T follicular helper cell (primary cell): Measurements from ENCODE around the gene SMYD5.
"Not testable (repeated sequence)": the region's sequence is repeated elsewhere in the genome, so short reads cannot be mapped to it uniquely, and the experiment has no call there.

Experiments
- DNase-seq: peaks from one replicate; pipeline ENCODE4 v3.0.0-alpha.2; 2020; ENCODE audit warnings: low read depth
- total RNA-seq, 2 experiments: gene quantifications; one replicate each; lab custom pipeline; 2026; lab: John Stamatoyannopoulos, UW

The SMYD5 gene
- 48.8 to 92.7 reads per million in 2 experiments for total RNA-seq

GRCh38 chr2:73214120-73215035 is at the start of gene SMYD5:
Gene SMYD5, plus strand, starts transcription at chr2:73214245. Its CDS starts 22 bp downstream, at chr2:73214267.
- DNase-seq: peak; percentile 86

DNA sequence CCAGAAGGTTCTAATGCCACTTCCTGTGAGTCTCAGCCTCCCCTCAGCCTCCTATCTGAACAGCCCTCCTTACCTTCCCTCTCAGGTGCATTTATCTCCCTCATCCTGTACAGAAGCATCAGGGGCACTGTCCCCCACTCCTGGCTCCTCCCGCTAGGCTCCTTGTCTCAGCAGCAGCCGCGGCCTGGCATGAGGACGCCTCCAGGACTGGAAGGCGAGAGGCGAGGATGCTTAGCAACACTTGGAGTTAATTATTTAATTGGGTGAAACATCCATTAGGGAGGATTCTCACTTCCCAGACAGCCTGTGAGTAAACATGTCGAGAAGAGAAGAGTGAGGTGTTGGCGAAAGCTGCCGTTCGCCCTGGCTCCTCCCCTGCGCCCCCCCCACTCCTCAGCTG is 48.1 kb upstream of the SMYD5 start:
- not testable (repeated sequence) for DNase-seq

DNA sequence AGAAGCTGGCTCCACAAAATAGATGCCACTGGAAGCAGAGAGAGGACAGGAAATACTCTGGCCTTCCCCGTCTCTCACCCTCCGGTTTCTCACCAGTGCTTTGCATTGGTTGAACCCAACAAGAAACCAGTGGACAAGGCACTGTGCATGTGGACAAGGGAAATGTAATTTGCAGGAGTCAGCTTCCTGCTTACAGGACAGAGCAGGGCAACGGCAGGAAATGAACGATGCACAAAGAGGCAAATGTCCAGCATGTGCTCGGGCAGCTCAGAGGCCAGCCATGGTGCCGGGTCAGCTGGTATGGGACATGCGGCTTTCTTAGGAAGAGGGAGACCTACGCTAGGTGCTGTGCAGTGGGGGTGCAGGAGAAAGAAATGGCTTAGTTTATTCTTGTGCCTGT is 47.2 kb upstream of the SMYD5 start:
- DNase-seq: not testable (repeated sequence)

GRCh38 chr2:73168348-73168747 is 45.7 kb upstream of the SMYD5 start:
- not testable (repeated sequence) for DNase-seq

GRCh38 chr2:73170341-73170740 is 43.7 kb upstream of the SMYD5 start:
- not testable (repeated sequence) for DNase-seq

- no peak for DNase-seq
Measured at GRCh38 chr2:73172963-73173362, 41.1 kb upstream of the SMYD5 start.

- DNase-seq: no peak
Measured at GRCh38 chr2:73173781-73174180, 40.3 kb upstream of the SMYD5 start.

DNA sequence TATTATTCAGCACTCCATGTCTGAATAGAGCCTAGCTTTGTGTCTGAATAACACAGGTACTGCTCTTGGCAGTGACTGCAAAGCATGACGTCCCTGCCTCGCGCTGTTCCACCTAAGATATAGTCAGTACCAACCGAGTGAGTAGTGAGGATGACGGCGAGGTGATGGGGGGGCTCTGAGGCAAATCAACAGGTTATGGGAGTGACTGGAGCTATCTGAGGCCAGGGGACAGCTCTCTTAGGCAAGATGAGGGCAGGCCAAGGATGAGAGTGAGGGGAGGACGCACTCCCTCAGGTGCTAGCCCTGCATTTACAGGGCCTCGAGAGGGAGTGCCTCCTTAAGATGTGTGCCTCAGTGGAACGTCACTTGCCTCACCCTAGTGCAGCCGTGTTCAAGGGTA is 39.8 kb upstream of the SMYD5 start:
- DNase-seq: no peak

DNA sequence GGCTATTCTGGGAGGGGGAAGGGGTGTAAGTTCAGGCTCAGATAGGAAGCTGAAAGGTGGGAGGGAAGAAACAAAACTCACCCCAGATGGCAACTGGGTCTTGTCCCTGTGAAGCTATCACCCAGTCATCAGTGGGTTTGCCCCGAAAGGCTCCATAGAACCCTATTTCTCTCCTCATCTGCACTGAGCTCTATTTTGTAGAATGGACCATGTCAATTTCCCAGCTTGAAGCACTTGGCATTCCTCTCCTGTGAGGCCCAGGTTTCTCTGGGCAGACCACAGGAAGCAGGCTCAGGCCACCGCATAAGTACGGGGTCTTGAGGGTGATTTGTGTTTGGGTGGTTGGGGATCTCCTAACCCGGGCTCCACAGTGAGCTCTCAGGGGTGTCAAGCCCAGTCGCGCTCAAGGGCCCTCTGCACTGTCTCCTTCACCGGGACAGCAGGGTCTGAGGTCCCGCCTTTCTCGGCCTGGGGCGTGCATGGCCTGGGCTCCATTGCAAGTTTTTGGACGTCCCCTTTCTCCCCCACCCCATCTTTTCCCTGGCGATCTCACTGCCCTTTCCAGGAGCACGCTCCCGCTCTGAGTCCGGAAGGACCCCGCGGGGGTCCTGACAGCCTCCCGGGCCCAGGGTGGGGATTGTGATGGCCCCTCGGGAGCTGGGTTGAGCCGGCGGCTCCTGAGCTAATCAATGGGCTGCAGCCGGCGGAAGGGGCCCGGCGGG is 38.9 kb upstream of the SMYD5 start:
- no peak for DNase-seq

- peak; percentile 61 for DNase-seq
Measured at GRCh38 chr2:73175663-73176204, 38.3 kb upstream of the SMYD5 start.

DNA sequence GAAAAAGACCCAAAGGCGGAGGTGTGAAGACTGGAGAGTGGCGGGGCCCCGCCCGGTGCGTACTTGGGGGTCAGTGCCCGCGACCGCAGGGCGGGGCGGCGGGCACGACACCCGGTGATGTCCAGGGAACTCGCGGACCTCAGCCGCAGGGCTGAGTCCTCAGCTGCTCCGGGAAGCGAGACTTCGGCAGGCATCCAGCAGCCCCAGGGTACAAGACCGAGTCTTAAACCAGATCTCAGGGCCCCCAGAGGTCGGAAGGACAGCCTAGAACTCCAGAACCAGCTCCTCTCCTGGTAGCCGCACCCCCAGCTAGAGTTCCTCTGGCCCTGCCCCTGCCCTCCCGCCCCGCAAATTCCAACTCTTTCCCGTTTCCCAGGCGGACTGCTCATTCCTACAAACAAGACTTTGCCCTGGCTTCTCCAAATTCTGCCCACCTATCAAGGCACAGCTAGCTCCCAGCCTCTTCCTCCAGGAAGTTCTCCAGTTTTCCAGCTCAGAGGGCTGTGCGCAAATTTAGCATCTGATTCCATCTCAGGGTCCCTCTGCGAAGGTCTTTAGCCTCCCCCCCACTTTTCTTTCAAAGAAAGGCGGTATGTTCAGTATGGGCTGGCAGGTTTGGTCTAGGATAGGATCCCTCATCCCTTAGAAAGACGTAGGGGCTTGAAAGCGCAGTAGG is 37.7 kb upstream of the SMYD5 start:
- DNase-seq: no peak

DNA sequence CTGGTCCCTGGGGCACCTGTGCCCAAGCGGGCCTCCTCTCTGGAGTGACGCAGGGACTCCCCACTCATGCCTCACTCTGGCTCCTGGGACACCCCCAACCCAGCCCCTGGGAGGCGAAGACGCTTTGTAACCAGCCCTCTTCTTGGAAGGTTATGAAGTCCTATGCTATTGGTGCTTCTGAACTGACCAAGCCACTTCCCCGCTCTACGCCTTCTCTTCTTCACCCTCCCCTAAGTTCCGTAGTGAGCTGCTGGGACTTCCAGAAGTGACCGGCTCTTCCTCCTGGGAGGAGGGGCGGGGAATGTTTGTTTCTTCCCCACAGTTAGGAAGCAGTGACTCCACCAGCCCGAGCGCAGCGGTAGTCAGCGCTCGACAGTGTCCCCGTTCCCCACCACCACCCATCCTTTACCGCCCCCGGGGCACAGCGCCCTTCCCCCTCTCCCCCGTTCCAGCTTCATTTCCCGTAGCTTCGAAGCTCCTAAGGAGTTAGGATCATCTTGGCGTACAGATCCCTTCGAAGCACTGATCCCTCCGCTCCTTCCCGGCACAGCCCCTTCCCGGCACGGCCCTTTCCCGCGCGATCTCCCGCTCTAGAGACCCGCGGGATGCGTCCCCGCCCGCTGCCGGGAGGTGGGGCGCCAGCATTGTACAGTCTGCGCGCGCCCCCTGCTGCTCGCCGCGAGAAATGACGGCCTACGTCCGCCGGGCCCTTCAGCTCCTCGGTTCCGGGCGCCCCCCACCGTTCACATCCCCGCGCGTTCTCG is 37.0 kb upstream of the SMYD5 start:
- peak; percentile 78 for DNase-seq

DNA sequence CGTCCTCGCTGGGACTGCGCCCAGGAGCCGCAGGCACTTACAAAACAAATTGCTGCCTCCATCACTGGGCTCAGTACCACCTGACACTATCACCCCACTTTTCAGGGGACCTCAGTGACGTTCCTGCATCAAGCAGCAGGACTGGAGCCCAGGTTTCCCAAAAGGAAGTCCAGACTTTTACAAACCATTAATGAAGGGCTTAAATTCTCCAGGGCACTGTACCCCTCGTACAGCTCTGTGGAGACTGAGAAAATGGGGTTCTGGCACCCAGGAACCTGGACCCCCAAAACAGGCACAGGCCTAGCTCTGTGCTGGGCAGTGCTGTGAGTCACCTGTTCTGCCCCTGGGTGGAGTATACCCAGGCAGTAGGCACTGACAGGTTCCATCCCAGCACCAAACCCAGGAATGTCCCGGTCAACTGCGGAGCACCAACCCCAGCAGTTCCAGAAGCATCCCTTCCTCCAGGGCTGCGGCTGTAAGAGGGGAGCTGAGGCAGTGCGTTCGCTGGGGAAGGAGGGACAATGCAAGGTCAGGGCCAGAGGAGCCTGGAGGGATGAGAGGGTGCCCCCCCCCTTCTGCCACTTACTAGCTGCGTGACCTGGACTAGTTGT is 36.3 kb upstream of the SMYD5 start:
- DNase-seq: no peak

DNA sequence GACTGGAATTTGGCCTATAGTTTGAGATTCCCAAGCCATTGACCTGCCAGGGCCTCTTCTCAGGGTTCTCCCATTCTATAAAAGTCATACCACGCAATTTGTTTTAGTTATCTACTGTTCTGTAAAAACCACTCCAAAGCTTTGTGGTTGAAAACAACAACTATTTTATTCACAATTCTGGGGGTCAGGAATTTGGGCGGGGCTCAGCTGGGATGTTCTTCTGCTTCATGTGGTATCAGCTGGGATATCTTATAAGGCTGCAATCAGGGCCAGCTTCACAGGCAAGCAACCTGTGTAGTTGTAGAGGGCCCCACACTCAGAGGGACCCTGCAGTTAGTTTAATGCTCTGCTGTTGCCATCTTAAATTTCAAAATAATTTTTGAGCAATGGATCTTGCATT is 28.1 kb upstream of the SMYD5 start:
- no peak for DNase-seq

GRCh38 chr2:73187549-73187948 is 26.5 kb upstream of the SMYD5 start:
- no peak for DNase-seq

DNA sequence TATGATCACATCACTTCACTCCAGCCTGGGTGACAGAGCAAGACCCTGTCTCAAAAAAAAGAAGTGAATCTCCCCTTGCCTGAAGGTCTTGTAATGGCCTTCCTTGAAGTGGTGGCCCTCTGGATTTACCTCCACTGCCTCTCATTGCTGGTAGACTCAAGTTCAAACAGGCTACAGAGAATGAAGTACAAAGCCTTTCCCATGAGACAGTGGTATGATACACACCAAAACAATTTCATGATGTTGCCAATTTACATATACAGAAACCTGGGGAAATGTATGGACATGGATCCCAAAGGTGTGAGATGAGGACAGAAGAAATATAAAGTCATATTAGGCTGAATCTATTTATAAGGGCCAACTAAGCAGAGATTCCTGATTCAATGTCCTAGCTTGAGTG is 16.5 kb upstream of the SMYD5 start:
- DNase-seq: no peak

DNA sequence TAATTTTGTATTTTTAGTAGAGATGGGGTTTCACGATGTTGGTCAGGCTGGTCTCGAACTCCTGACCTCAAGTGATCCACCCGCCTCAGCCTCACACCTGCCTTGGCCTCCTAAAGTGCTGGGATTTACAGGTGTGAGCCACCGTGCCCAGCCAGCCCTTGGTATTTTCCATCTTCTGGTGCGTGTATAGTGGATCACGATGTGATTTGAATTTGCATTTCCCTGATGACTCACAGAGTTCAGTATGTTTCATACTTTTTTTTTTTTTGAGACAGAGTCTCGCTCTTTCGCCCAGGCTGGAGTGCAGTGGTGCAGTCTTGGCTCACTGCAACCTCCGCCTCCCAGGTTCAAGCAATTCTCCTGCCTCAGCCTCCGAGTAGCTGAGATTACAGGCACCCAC is 13.8 kb upstream of the SMYD5 start:
- not testable (repeated sequence) for DNase-seq

DNA sequence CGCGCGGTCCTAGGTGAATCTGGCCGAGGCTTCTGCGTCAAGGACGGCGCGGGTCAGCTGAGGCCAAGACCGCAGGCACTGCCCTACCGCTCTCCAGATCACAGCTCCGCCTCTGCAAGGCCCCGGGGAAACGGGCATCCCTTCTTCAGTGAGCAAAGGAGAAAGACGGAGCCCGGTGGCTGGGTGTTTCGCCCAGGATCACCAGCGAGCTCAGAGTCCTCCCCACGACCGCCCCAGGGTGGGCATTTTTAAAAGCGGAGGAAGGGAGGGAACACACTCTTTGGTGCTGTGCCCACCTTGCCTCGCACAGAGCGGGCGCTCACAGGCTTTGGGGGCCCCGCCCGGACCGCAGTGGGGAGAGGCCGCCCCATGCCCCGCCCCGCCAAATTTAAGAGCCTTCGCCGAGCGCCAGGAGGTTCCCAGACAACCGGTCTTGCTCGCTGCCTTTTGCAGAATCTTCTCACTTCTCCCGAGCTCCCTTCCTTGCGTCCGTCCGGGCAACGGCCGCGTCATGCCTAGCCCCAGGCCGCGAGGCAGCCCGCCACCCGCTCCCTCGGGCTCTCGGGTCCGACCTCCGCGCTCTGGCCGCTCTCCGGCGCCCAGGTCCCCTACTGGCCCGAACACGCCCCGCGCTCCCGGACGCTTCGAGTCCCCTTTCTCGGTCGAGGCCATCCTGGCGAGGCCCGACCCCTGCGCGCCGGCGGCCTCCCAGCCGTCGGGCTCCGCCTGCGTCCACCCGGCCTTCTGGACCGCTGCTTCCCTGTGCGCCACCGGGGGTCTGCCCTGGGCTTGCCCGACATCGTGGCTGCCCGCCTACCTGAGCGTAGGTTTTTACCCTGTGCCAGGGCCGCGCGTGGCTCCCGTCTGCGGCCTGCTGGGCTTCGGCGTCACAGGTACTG is 11.6 kb upstream of the SMYD5 start, which contains the start of gene NOTO:
Gene NOTO (plus strand): TSS at position 419 of the 899 bp plus-strand sequence. CDS start 93 bp downstream, at position 512.
- no peak for DNase-seq

DNA sequence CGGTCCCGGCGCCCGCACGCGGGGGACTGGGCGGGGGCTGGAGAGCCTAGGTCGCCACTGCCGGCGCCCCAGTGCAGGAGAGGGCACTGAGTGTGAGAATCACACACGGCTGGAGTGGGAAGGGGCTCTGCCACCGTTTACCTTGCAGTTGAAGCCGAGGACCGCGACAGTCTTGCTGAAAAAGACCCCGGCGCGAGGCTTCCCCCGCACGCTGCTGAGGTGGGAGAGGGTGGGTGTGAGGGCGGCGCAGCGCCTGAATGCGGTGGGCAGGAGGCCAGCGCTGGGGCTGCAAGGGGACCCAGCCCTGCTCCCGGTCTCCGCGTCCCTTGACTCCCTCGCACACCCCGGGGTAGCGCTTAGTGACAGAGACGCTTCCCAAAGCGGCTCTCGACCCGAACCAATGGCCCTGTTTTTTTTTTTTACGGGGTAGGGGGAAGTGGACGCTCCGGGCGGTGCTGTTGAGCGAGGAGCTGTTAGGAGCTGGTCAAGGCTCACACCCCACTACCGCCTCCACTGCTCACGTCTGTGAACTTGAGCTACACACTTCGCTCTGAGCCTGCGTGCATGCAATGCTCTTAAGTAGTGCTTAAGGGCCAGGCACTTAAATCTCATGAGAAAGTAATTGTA is 10.9 kb upstream of the SMYD5 start:
- DNase-seq: no peak
